Endothelial cell of umbilical vein (primary cell): ENCODE results near the gene LPP. TPM values are rescaled to one million over a fixed set of nuclear protein-coding genes. Genes with fewer than 3 reads are reported as not detected.

Experiments used
- BruUV-seq: library from RNA; stranded (reverse); fragments of 400-500 nt; replicated peaks from 2 replicates; lab custom pipeline; 2021; lab: Mats Ljungman, UMichigan
- CTCF ChIA-PET: fragments of 300-600, 350-600 bp; sonication (Branson Sonifier 250); formaldehyde crosslinking; loops from one replicate; lab custom pipeline; 2021; ENCODE audit warnings: antibody characterized with exemption, inconsistent platforms; lab: Charles Lee
- POLR2A ChIA-PET: fragments of 300-600, 350-600 bp; sonication (Branson Sonifier 250); formaldehyde crosslinking; loops from one replicate; lab custom pipeline; 2021; ENCODE audit warnings: antibody characterized with exemption, inconsistent platforms; lab: Charles Lee
- DNase-seq: peaks from one replicate; pipeline ENCODE4 v3.0.0-alpha.2; 2011; ENCODE audit warnings: low read depth, low spot score
- FAIRE-seq: peaks from 2 replicates; lab custom pipeline; 2011; peaks lifted over from hg19 to GRCh38; lab: Jason Lieb, UNC
- H2AFZ ChIP-seq: 2 replicates; pipeline ENCODE4 v1.6.0; 2012; ENCODE audit warnings: low read depth, low read length, control low read depth, inconsistent platforms
- H3K27ac ChIP-seq: 2 replicates; pipeline ENCODE4 v1.5.1; 2011; ENCODE audit warnings: low read depth, mild to moderate bottlenecking, control low read depth, low read length, moderate library complexity; ENCODE audit not compliant: insufficient read depth
- H3K27me3 ChIP-seq, 2 experiments: 2 replicates each; pipeline versions ENCODE4 v1.6.0 to v1.6.1; 2011; ENCODE audit warnings: low read length in 2 of 2, mixed read lengths in 1 of 2; ENCODE audit not compliant: control insufficient read depth in 2 of 2, insufficient read depth in 2 of 2
- H3K36me3 ChIP-seq, 2 experiments: 2 replicates in 1 of 2; 3 replicates in 1 of 2; pipeline ENCODE4 v1.5.1; 2011; ENCODE audit warnings: low read length in 2 of 2, mild to moderate bottlenecking in 1 of 2, moderate library complexity in 1 of 2; ENCODE audit not compliant: control insufficient read depth in 2 of 2, insufficient read depth in 2 of 2; ENCODE audit errors: extremely low read depth in 1 of 2
- H3K4me1 ChIP-seq: 3 replicates; pipeline ENCODE4 v1.5.1; 2011; ENCODE audit warnings: mild to moderate bottlenecking, low read length; ENCODE audit not compliant: control insufficient read depth, insufficient read depth; ENCODE audit errors: extremely low read depth
- H3K4me2 ChIP-seq: 2 replicates; pipeline ENCODE4 v1.6.1; 2011; ENCODE audit warnings: low read length, control low read depth, mixed read lengths; ENCODE audit not compliant: insufficient read depth
- H3K4me3 ChIP-seq, 3 experiments: fragments of 200-600 bp in 1 of 3; sonication (generic), shearing (Covaris generic) in 1 of 3; replicated peaks in 1 of 3; 2 replicates each; pipeline ENCODE4 v1.5.1; 2011 to 2016; ENCODE audit warnings: control low read depth in 3 of 3, low read length in 3 of 3, mild to moderate bottlenecking in 2 of 3, inconsistent platforms in 1 of 3, low read depth in 1 of 3, moderate library complexity in 1 of 3; ENCODE audit not compliant: insufficient read depth in 1 of 3
- H3K79me2 ChIP-seq: 2 replicates; pipeline ENCODE4 v1.6.0; 2012; ENCODE audit warnings: low read length, inconsistent platforms; ENCODE audit not compliant: control insufficient read depth, insufficient read depth
- H3K9ac ChIP-seq: replicated peaks from 2 replicates; pipeline ENCODE3; 2011; ENCODE audit warnings: low read length, control low read depth; ENCODE audit not compliant: insufficient read depth; ENCODE audit errors: extremely low read depth
- H3K9me1 ChIP-seq: replicated peaks from 3 replicates; pipeline ENCODE4 v1.6.0; 2011; ENCODE audit warnings: mild to moderate bottlenecking, low read length; ENCODE audit not compliant: control insufficient read depth, insufficient read depth; ENCODE audit errors: extremely low read depth
- H3K9me3 ChIP-seq: replicated peaks from 2 replicates; pipeline ENCODE4 v1.5.1; 2012; ENCODE audit warnings: low read length, inconsistent platforms; ENCODE audit not compliant: control insufficient read depth, insufficient read depth
- H4K20me1 ChIP-seq: replicated peaks from 2 replicates; pipeline ENCODE3; 2011; ENCODE audit warnings: mild to moderate bottlenecking, low read length; ENCODE audit not compliant: control insufficient read depth, insufficient read depth; ENCODE audit errors: extremely low read depth
- CTCF ChIP-seq, 2 donors: IDR thresholded peaks; 1 replicate in 1 of 2; 2 replicates in 1 of 2; pipeline ENCODE4 v1.5.1; 2011; ENCODE audit warnings: low read length in 2 of 2, mild to moderate bottlenecking in 2 of 2, moderate library complexity in 2 of 2, control low read depth in 1 of 2, inconsistent platforms in 1 of 2, low read depth in 1 of 2; ENCODE audit not compliant: insufficient read depth in 1 of 2; ENCODE audit errors: extremely low read depth in 1 of 2
- EZH2 ChIP-seq: IDR thresholded peaks from 2 replicates; pipeline ENCODE4 v1.6.1; 2012; ENCODE audit warnings: borderline replicate concordance, low read depth, mild to moderate bottlenecking, moderate library complexity, low read length, inconsistent platforms; ENCODE audit not compliant: severe bottlenecking
- FOS ChIP-seq: IDR thresholded peaks from 2 replicates; pipeline ENCODE4 v1.6.1; 2011; ENCODE audit warnings: mild to moderate bottlenecking, low read length, moderate library complexity, borderline replicate concordance; ENCODE audit not compliant: insufficient read depth
- GATA2 ChIP-seq: IDR thresholded peaks from 2 replicates; pipeline ENCODE4 v1.7.0; 2011; ENCODE audit warnings: low read depth, mild to moderate bottlenecking, moderate library complexity, mixed read lengths, low read length; ENCODE audit not compliant: insufficient read length, insufficient read depth
- JUN ChIP-seq: IDR thresholded peaks from 2 replicates; pipeline ENCODE4 v1.6.1; 2011; ENCODE audit warnings: borderline replicate concordance, low read depth; ENCODE audit not compliant: insufficient read length, insufficient read depth
- MYC ChIP-seq: IDR thresholded peaks from one replicate; pipeline ENCODE4 v1.6.1; 2011; ENCODE audit warnings: mild to moderate bottlenecking, low read depth, low read length
- POLR2A ChIP-seq: IDR thresholded peaks from 2 replicates; pipeline ENCODE4 v1.6.1; 2012; ENCODE audit warnings: low read depth, mild to moderate bottlenecking, control low read depth, low read length
- POLR2AphosphoS5 ChIP-seq: IDR thresholded peaks from 2 replicates; pipeline ENCODE4 v1.6.1; 2012; ENCODE audit warnings: low read depth, mild to moderate bottlenecking, control low read depth, low read length, moderate library complexity; ENCODE audit not compliant: insufficient read depth
- dilution Hi-C: fragments of 300-500 bp; cut with MboI; formaldehyde crosslinking; loops from one replicate; pipeline ENCODE4 v1.15.0; 2019; ENCODE audit warnings: low sequenced_read_pairs; ENCODE audit not compliant: extremely low pct_ligation_motif_present
- intact Hi-C: fragments of 100-400 bp; cut with micrococcal nuclease; formaldehyde crosslinking; loops from one replicate; pipeline ENCODE4 v1.10.0; 2022
- polyA plus RNA-seq, 4 experiments: library from polyadenylated mRNA; depleted of rRNA in 3 of 4; stranded (reverse) in 3 of 4; unstranded in 1 of 4; fragments of >200 nt; gene quantifications; 2 replicates each; pipeline versions ENCODE4 v1.2.1 to v1.2.3, GENCODE V29; 2011 to 2012; ENCODE audit warnings: missing spikeins in 1 of 4
- total RNA-seq: library from RNA; stranded (reverse); gene quantifications from 2 replicates; pipeline ENCODE4 v1.2.3, GENCODE V29; 2021
- TF ChIP-seq, protein P1 (sequence below): IDR thresholded peaks from 2 replicates; pipeline ENCODE4 v1.6.1; 2011; ENCODE audit not compliant: insufficient read depth, insufficient read length

LPP gene
- total and polyA plus RNA-seq, 2 donors (not counting 3 experiments of a cell fraction or from before 2014, with no cell fraction given): 16.9 to 153 TPM

- Histone ChIP-seq H3K27ac (no peak overlapping the region), H3K4me2 (no peak overlapping the region), H3K9ac (no peak overlapping the region), H3K79me2 (no peaks in the 10 kb centered on the region), H3K27me3 (no peaks in the 10 kb centered on the region), H3K4me1 (no peaks in the 10 kb centered on the region), H3K4me3 (no peak overlapping the region), H3K36me3 (no peaks in the 10 kb centered on the region), H2AFZ (no peak overlapping the region), H4K20me1 (no peaks in the 10 kb centered on the region), H3K9me3 (no peaks in the 10 kb centered on the region), H3K9me1 (no peaks in the 10 kb centered on the region)
- no peak for DNase-seq
- BruUV-seq: no TSS peak
- dilution Hi-C loops (no loop called here), intact Hi-C loops (no loop called here)
- CTCF ChIA-PET: interaction anchor here (1.0 to 1.6 kb wide), 2 partner anchors 8 to 16 kb away, joined by 3 to 5 read pairs; no protein-coding TSS in a partner anchor
- POLR2A ChIA-PET: interaction anchor here (0.9 kb wide), 1 partner anchor 11 kb away, joined by 3 read pairs; no protein-coding TSS in a partner anchor
- no peak for FAIRE-seq
- TF ChIP-seq EZH2 (no peak), POLR2AphosphoS5 (no peak), POLR2A (no peak), MYC (no peak), JUN (no peak), GATA2 (no peak), FOS (no peak), CTCF (IDR thresholded peaks at IDR 0.05; ENCODE audit: extremely low read depth in 1 of 2, insufficient read depth in 1 of 2, low read depth in 1 of 2, low read length in 2 of 2) (no peak)
- TF ChIP-seq, protein P1, sequence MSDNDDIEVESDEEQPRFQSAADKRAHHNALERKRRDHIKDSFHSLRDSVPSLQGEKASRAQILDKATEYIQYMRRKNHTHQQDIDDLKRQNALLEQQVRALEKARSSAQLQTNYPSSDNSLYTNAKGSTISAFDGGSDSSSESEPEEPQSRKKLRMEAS: no peak
Observed at GRCh38 chr3:188680605-188681004, 526.6 kb downstream of the LPP start.
